Mesodermal cell (in vitro differentiated cells): ENCODE results near the gene ZNF831.

Experiments
- H3K27ac ChIP-seq: 2 replicates; pipeline ENCODE4 v1.7.0; 2013; ENCODE audit warnings: mild to moderate bottlenecking, low read depth, low read length, moderate library complexity; ENCODE audit not compliant: severe bottlenecking
- H3K36me3 ChIP-seq: 2 replicates; pipeline ENCODE4 v1.7.1; 2013; ENCODE audit warnings: mild to moderate bottlenecking, low read length, moderate library complexity; ENCODE audit not compliant: control insufficient read depth, insufficient read depth
- H3K4me1 ChIP-seq: one replicate; pipeline ENCODE4 v1.7.1; 2013; ENCODE audit warnings: mild to moderate bottlenecking, low read length; ENCODE audit not compliant: insufficient read depth, control insufficient read depth, poor library complexity, severe bottlenecking
- H3K4me3 ChIP-seq: 2 replicates; pipeline ENCODE4 v1.7.0; 2013; ENCODE audit warnings: low read length, control low read depth, mild to moderate bottlenecking; ENCODE audit not compliant: insufficient read depth, poor library complexity, severe bottlenecking; ENCODE audit errors: extremely low read depth
- H3K9me3 ChIP-seq: 2 replicates; pipeline ENCODE4 v1.7.1; 2013; ENCODE audit warnings: mild to moderate bottlenecking, low read length, moderate library complexity; ENCODE audit not compliant: control insufficient read depth
- WGBS, 2 experiments: methylation state at CpG; one replicate each; pipeline ENCODE4 v1.1.5; 2013; ENCODE audit warnings: missing lambda C conversion rate in 2 of 2; ENCODE audit not compliant: insufficient coverage in 2 of 2; 5-methylcytosine and 5-hydroxymethylcytosine counted together

Gene ZNF831

GRCh38 chr20:59148701-59149493 is 14.7 kb upstream of the ZNF831 start:
- no peaks in the 10 kb centered on the region for H3K4me1 ChIP-seq
- H3K27ac ChIP-seq: no peak overlapping the region
- 95 to 98% methylated on average over 5 to 6 of the region's 9 CpGs for WGBS, 2 experiments
- no peak overlapping the region for H3K4me3 ChIP-seq
- no peaks in the 10 kb centered on the region for H3K36me3 ChIP-seq
- H3K9me3 ChIP-seq: no peaks in the 10 kb centered on the region

GRCh38 chr20:59149678-59150504 is 13.7 kb upstream of the ZNF831 start:
- H3K9me3 ChIP-seq: no peaks in the 10 kb centered on the region
- H3K4me1 ChIP-seq: no peaks in the 10 kb centered on the region
- H3K27ac ChIP-seq: no peak overlapping the region
- no peak overlapping the region for H3K4me3 ChIP-seq
- H3K36me3 ChIP-seq: no peaks in the 10 kb centered on the region
- 82 to 86% methylated on average over 12 to 16 of the region's 18 CpGs for WGBS, 2 experiments

- Histone ChIP-seq H3K9me3 (no peaks in the 10 kb centered on the region), H3K27ac (no peak overlapping the region), H3K4me1 (no peaks in the 10 kb centered on the region), H3K36me3 (no peaks in the 10 kb centered on the region), H3K4me3 (no peak overlapping the region)
- 88 to 89% methylated on average over 12 of the region's 13 CpGs for WGBS, 2 experiments
Observed at GRCh38 chr20:59150821-59151251, 12.8 kb upstream of the ZNF831 start.

- Histone ChIP-seq H3K4me1 (no peaks in the 10 kb centered on the region), H3K36me3 (no peaks in the 10 kb centered on the region), H3K27ac (no peak overlapping the region), H3K9me3 (no peaks in the 10 kb centered on the region), H3K4me3 (no peak overlapping the region)
- 91 to 95% methylated on average over 8 to 9 of the region's 9 CpGs for WGBS, 2 experiments
Observed at GRCh38 chr20:59151391-59151790, 12.2 kb upstream of the ZNF831 start.

- H3K36me3 ChIP-seq: no peaks in the 10 kb centered on the region
- no peaks in the 10 kb centered on the region for H3K9me3 ChIP-seq
- no peak overlapping the region for H3K27ac ChIP-seq
- 97 to 100% methylated on average over 2 to 3 of the region's 5 CpGs for WGBS, 2 experiments
- no peak overlapping the region for H3K4me3 ChIP-seq
- H3K4me1 ChIP-seq: no peaks in the 10 kb centered on the region
Observed at GRCh38 chr20:59151820-59152219, 11.8 kb upstream of the ZNF831 start.

- H3K9me3 ChIP-seq: no peaks in the 10 kb centered on the region
- H3K27ac ChIP-seq: no peak overlapping the region
- H3K36me3 ChIP-seq: no peaks in the 10 kb centered on the region
- 91 to 92% methylated on average over 6 to 8 of the region's 8 CpGs for WGBS, 2 experiments
- no peaks in the 10 kb centered on the region for H3K4me1 ChIP-seq
- H3K4me3 ChIP-seq: no peak overlapping the region
Observed at GRCh38 chr20:59152559-59153354, 10.9 kb upstream of the ZNF831 start.

- Histone ChIP-seq H3K4me3 (no peak overlapping the region), H3K9me3 (no peaks in the 10 kb centered on the region), H3K27ac (no peak overlapping the region), H3K4me1 (no peaks in the 10 kb centered on the region), H3K36me3 (no peaks in the 10 kb centered on the region)
- 91 to 94% methylated on average over 3 to 8 of the region's 8 CpGs for WGBS, 2 experiments
Observed at GRCh38 chr20:59153355-59153681, 10.3 kb upstream of the ZNF831 start.

GRCh38 chr20:59153832-59154231 is 9.8 kb upstream of the ZNF831 start:
- no peaks in the 10 kb centered on the region for H3K4me1 ChIP-seq
- 85 to 100% methylated on average over 1 to 2 of the region's 2 CpGs for WGBS, 2 experiments
- H3K4me3 ChIP-seq: no peak overlapping the region
- H3K27ac ChIP-seq: no peak overlapping the region
- H3K36me3 ChIP-seq: no peaks in the 10 kb centered on the region
- H3K9me3 ChIP-seq: no peaks in the 10 kb centered on the region

GRCh38 chr20:59154317-59155013 is 9.2 kb upstream of the ZNF831 start:
- no peaks in the 10 kb centered on the region for H3K36me3 ChIP-seq
- H3K9me3 ChIP-seq: no peaks in the 10 kb centered on the region
- 90 to 91% methylated on average over 15 to 16 of the region's 17 CpGs for WGBS, 2 experiments
- no peak overlapping the region for H3K4me3 ChIP-seq
- no peaks in the 10 kb centered on the region for H3K4me1 ChIP-seq
- H3K27ac ChIP-seq: no peak overlapping the region

GRCh38 chr20:59157064-59157463 is 6.6 kb upstream of the ZNF831 start:
- 88 to 97% methylated on average over 4 to 5 of the region's 6 CpGs for WGBS, 2 experiments
- Histone ChIP-seq H3K4me3 (no peak overlapping the region), H3K36me3 (no peaks in the 10 kb centered on the region), H3K4me1 (no peaks in the 10 kb centered on the region), H3K27ac (no peak overlapping the region), H3K9me3 (no peaks in the 10 kb centered on the region)
